ENCODE measurements around the gene DENND11.
A peak's percentile ranks its signal among the peaks of the same experiment; 100 is the strongest.

Gene DENND11

DNA sequence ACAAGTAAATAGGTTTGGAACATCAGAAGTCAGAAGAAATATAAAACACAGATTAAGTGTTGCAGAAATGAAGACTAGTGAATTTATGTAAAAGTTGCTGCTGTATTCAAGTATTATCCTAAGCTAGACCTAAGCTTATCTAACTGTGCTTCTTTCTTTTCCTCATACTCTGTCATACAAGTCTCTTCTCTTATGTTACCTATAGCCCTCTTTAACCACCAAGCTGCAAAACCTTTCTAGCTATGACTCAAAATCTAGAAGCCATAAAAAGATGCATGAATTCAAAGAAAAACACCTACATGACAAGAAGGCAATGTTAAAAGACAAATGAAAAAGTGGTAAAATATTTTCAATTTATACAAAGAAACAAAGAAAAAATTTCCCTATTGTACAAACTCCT, 23.0 kb downstream of the DENND11 start:
- TF ChIP-seq, protein P1, sequence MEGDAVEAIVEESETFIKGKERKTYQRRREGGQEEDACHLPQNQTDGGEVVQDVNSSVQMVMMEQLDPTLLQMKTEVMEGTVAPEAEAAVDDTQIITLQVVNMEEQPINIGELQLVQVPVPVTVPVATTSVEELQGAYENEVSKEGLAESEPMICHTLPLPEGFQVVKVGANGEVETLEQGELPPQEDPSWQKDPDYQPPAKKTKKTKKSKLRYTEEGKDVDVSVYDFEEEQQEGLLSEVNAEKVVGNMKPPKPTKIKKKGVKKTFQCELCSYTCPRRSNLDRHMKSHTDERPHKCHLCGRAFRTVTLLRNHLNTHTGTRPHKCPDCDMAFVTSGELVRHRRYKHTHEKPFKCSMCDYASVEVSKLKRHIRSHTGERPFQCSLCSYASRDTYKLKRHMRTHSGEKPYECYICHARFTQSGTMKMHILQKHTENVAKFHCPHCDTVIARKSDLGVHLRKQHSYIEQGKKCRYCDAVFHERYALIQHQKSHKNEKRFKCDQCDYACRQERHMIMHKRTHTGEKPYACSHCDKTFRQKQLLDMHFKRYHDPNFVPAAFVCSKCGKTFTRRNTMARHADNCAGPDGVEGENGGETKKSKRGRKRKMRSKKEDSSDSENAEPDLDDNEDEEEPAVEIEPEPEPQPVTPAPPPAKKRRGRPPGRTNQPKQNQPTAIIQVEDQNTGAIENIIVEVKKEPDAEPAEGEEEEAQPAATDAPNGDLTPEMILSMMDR (IDR thresholded peaks at IDR 0.05): no peak
- no peak for TF ChIP-seq ZFX (IDR thresholded peaks at IDR 0.05; ENCODE audit: borderline replicate concordance)
- H3K27ac ChIP-seq: no peak overlapping the region

DNA sequence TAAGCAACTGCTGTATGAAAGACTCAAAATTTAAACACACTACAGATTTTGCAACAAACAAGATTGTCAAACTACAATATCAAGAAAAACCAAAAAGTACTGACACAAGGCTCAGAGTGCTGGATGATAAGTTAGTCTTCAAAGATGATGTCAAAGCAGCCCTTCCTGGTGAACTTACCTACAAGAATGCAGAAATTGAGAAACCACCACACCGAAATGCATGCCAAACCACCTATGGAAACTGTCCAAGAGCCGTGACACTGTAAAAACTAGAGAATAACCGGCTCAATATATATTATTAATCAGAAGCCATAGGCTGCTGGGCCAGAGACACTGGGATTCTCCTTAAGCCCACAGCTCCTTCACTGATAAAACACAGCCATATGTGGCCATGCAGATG, 25.3 kb downstream of the DENND11 start:
- no peak for TF ChIP-seq ZFX (IDR thresholded peaks at IDR 0.05; ENCODE audit: borderline replicate concordance)
- TF ChIP-seq, protein P1 (IDR thresholded peaks at IDR 0.05): no peak
- H3K27ac ChIP-seq: no peak overlapping the region

DNA sequence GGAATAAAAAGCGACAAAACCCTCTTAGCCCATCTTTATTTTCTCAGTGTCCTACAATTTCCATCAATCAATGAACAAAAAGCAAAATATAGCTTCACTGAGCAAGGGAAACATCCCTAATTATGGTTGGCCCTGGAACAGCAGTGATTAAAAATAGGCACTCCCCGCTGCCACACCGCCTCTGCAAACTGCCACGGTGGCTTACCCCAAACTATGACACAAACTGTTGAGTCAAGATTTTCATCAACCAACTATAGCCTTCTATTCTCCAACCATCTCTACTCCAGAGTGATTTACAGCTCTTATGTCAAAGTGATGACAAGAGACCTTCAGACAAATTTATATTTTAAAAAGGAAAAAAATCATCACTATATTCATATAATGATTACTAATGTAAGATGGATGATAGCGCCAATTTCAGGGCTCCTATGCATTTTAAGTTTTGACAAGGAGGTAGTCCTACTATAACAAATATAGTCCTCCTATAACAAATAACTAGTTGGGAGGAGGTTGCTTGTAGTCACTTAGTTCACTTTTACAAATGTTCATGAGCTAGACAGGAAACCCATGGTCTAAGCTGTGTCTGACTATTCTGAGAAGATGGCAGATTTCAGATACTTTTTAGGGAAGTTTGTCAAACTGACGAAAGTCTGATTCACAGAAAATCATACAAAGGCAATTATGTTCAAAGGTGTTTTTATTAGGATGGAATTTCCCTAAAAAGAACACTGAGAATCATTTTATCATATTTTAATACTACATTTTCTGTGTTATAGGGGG, 26.3 kb downstream of the DENND11 start:
- H3K27ac ChIP-seq: no peak overlapping the region
- TF ChIP-seq, protein P1 (IDR thresholded peaks at IDR 0.05): no peak
- no peak for TF ChIP-seq ZFX (IDR thresholded peaks at IDR 0.05; ENCODE audit: borderline replicate concordance)

DNA sequence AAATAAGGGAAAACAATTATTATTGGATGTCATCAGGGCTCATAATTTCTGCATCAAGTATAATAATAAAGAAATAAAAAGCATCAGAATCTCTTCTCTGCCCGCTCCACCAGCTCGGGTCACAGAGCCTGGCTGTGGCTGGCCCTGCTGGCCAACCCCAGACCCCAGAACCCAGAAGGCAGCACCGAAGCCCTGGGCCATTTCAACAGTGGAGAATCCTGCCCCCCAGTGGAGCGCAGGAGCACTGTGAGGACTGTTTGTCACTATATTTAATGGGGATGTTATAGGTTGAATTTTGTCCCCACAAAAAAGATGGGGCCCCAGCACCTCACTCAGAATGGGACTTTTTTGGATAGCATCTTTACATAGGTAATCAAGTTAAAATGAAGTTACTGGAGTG, 27.3 kb downstream of the DENND11 start:
- TF ChIP-seq ZFX (IDR thresholded peaks at IDR 0.05; ENCODE audit: borderline replicate concordance): no peak
- TF ChIP-seq, protein P1 (IDR thresholded peaks at IDR 0.05): peak; percentile 79
- no peak overlapping the region for H3K27ac ChIP-seq

DNA sequence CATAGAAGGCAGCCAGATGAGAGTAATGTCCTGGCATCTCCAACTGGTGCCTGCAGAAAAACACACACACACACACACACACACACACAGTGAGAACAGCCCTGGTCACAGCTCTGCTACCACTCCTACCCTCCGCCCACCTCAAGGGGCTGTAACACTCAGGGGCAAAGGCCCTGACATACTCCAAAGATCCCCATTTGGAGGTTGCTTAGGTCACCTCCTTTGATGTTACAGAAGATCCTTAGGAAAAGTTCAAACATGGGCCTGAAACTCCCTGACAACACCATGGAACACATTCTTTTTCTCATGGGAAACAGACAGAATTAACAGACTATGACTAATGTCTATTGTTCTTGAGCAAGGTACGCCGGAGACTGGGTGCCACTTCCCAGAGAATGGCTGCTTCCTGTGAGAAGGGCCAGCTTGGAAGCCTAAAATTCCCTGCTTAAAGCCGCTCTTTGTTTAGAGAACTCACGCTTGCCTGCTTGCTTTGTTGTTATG, 27.7 kb downstream of the DENND11 start:
- H3K27ac ChIP-seq: no peak overlapping the region
- TF ChIP-seq, protein P1 (IDR thresholded peaks at IDR 0.05): no peak
- TF ChIP-seq ZFX (IDR thresholded peaks at IDR 0.05; ENCODE audit: borderline replicate concordance): no peak

DNA sequence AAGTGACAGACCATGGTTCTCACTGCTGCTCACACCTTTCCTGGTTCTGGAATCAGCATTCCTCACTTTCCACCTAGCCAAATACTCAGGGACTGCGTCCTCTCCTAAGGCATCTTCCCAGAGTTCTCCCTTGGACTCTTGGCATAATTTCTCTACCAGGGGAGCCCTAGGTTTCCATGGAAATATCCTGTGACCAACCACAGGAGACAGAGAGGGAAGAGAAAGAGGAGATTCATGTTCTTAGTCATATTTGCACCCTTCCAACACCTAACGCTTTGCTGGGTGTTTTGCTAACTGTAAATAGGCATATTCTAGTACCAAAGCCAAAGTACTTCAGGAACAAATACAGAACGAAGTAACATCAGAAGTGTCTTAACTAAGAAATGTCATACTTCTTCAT, 28.6 kb downstream of the DENND11 start:
- H3K27ac ChIP-seq: no peak overlapping the region
- TF ChIP-seq, protein P1 (IDR thresholded peaks at IDR 0.05): no peak
- no peak for TF ChIP-seq ZFX (IDR thresholded peaks at IDR 0.05; ENCODE audit: borderline replicate concordance)

DNA sequence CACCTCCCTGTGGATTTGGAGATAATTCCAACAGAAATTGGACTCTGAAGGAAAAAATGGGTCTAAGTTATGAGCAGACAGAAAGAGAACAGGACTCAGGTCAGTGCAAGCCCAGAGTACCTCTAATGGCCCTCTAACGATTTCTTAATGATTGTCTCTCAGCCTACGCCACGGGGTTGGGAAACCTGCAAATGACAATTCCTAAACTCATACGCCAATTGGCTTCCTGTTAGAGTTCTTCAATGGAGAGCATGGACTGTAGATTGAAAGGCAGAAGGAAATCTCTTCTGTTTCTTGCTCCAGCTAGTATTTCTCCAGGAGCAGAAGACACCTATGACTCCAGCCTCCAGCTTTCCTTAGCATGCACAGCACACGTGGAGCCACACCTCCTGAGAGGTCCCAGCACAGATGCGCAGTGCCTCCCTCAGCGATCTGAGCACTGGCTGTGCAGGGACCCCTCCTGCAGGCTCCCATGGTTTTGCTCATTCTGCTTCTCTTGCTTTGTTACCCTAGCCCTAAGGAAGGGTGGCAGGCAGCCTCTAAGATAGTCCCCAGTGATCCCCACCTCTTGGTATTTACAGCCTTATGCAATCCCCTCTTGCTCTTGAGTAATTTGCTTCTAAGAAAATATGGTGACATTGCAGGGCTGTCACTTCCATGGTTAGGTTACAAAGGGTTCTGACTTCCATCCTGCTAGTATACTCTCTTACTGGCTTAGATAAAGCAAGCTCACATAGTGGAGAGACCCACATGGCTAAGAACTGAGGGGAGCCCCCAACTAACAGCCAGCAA, 30.1 kb downstream of the DENND11 start:
- no peak overlapping the region for H3K27ac ChIP-seq
- TF ChIP-seq, protein P1 (IDR thresholded peaks at IDR 0.05): no peak
- no peak for TF ChIP-seq ZFX (IDR thresholded peaks at IDR 0.05; ENCODE audit: borderline replicate concordance)
